Measurements from ENCODE around the gene SYNPO2.
"Not testable (repeated sequence)": the region's sequence is repeated elsewhere in the genome, so short reads cannot be mapped to it uniquely, and the experiment has no call there.

SYNPO2 gene

GRCh38 chr4:119002476-119002875, 113.8 kb downstream of the SYNPO2 start:
- no peak for DNase-seq (ENCODE audit: low read depth in 2 of 2)

GRCh38 chr4:119003001-119003400, 114.3 kb downstream of the SYNPO2 start:
- not testable (repeated sequence) for DNase-seq (ENCODE audit: low read depth in 2 of 2)

- DNase-seq (ENCODE audit: low read depth in 2 of 2): no peak
Measured at GRCh38 chr4:119005928-119006460, 117.3 kb downstream of the SYNPO2 start.

GRCh38 chr4:119008761-119009160, 120.1 kb downstream of the SYNPO2 start:
- DNase-seq (ENCODE audit: low read depth in 2 of 2): no peak

- DNase-seq (ENCODE audit: low read depth in 2 of 2): not testable (repeated sequence)
Measured at GRCh38 chr4:119010221-119010620, 121.6 kb downstream of the SYNPO2 start.

GRCh38 chr4:119010909-119011606, 122.4 kb downstream of the SYNPO2 start:
- no peak for DNase-seq (ENCODE audit: low read depth in 2 of 2)

GRCh38 chr4:119011607-119011988, 122.9 kb downstream of the SYNPO2 start:
- no peak for DNase-seq (ENCODE audit: low read depth in 2 of 2)

- DNase-seq (ENCODE audit: low read depth in 2 of 2): no peak
Measured at GRCh38 chr4:119014658-119015057, 126.0 kb downstream of the SYNPO2 start.

- no peak for DNase-seq (ENCODE audit: low read depth in 2 of 2)
Measured at GRCh38 chr4:119016636-119017035, 128.0 kb downstream of the SYNPO2 start.

- DNase-seq (ENCODE audit: low read depth in 2 of 2): no peak
Measured at GRCh38 chr4:119017636-119018035, 129.0 kb downstream of the SYNPO2 start.

GRCh38 chr4:119020158-119020557, 131.5 kb downstream of the SYNPO2 start:
- no peak for DNase-seq (ENCODE audit: low read depth in 2 of 2)

- not testable (repeated sequence) for DNase-seq (ENCODE audit: low read depth in 2 of 2)
Measured at GRCh38 chr4:119022520-119022919, 133.9 kb downstream of the SYNPO2 start.

GRCh38 chr4:119024102-119024501, 135.4 kb downstream of the SYNPO2 start:
- no peak for DNase-seq (ENCODE audit: low read depth in 2 of 2)

GRCh38 chr4:119025420-119025819, 136.8 kb downstream of the SYNPO2 start:
- no peak for DNase-seq (ENCODE audit: low read depth in 2 of 2)

GRCh38 chr4:119025916-119026661, 137.4 kb downstream of the SYNPO2 start:
- no peak for DNase-seq (ENCODE audit: low read depth in 2 of 2)

GRCh38 chr4:119026662-119027444, 138.2 kb downstream of the SYNPO2 start:
- no peak for DNase-seq (ENCODE audit: low read depth in 2 of 2)

GRCh38 chr4:119027811-119028210, 139.2 kb downstream of the SYNPO2 start:
- DNase-seq (ENCODE audit: low read depth in 2 of 2): no peak

GRCh38 chr4:119028296-119028695, 139.6 kb downstream of the SYNPO2 start:
- DNase-seq (ENCODE audit: low read depth in 2 of 2): no peak

- DNase-seq (ENCODE audit: low read depth in 2 of 2): no peak
Measured at GRCh38 chr4:119029847-119030535, 141.3 kb downstream of the SYNPO2 start.

GRCh38 chr4:119030536-119030890, 141.9 kb downstream of the SYNPO2 start:
- DNase-seq (ENCODE audit: low read depth in 2 of 2): no peak

- no peak for DNase-seq (ENCODE audit: low read depth in 2 of 2)
Measured at GRCh38 chr4:119031218-119031617, 142.6 kb downstream of the SYNPO2 start.

Measured in stimulated activated CD4-positive, alpha-beta T cell treated with anti-CD3 and anti-CD28 coated beads, Interleukin-12 subunit alpha, Interleukin-12 subunit beta, amount 100 ng/mL, for 24 hours (primary cell).